Caki2 (cell line): ENCODE results near the gene AEBP2. TPM values are rescaled to one million over a fixed set of nuclear protein-coding genes. Genes with fewer than 3 reads are reported as not detected.
"Not testable (repeated sequence)": the region's sequence is repeated elsewhere in the genome, so short reads cannot be mapped to it uniquely, and the experiment has no call there.

Experiments
- DNase-seq: peaks from one replicate; pipeline ENCODE4 v3.0.0-alpha.2; 2015; ENCODE audit warnings: low read depth
- in situ Hi-C: cut with HindIII; loops from 2 replicates; pipeline ENCODE4 v1.10.0; 2016; ENCODE audit warnings: low sequenced_read_pairs, low pct_unique_long_range_greater_than_20kb, mixed read lengths
- total RNA-seq: library from RNA; depleted of rRNA; stranded (reverse); fragments of >200 nt; shearing (Covaris generic); gene quantifications from 2 replicates; pipeline ENCODE4 v1.2.3, GENCODE V29; 2014; ENCODE audit warnings: low replicate concordance

Gene AEBP2
- total RNA-seq, 1 experiment from 2014 or later = 10.0 TPM

DNA sequence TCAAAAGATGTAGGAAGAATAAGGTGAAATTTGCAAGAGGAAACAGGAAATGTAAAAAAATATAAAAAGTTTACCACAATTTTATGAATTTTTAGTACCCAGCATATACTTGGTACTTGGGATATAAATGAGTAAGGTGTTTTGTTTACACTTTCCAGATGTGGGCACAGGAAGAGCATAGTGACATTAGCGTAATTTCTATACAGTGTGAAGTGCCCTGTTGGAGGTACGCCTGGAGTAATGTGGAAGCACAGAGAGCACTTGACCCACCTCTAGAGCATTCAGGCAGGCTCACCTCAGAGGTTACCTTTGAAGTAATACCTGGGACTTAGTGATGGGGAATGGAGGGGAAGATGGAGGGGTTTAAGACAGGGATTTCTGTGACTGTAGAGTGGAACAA, 89.5 kb downstream of the AEBP2 start:
- in situ Hi-C loops = no loop called here
- DNase-seq = no peak

DNA sequence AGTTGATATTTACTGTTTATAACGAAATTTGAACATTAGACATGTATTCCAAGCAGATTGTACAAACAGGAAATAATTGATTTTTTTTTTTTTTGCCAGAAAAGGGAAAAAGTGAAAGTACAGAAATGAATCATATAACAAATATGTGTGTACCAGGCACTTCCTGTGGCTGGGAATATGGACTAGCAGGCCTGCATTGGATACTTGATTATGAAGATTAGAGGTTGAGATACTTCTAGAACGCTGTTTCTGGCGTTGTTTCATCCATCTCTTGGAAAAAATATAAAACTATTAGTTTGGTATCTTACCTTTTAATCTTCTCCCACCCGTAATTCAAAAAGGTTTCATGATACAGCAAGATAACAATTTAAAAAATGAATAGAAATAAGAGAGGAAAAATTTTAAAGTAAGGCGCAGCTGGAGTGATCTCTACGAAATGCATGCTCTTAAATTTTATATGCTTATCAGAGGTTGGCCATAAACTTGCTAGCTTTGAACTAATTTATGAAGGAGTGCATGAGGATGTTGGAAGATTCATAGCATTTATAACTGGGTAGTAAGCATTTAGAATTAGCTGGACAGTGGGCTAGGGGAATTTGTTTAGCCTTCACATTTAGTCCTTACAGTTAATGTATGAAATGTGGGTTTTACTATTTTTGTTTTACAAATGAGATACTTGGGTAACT, 90.8 kb downstream of the AEBP2 start:
- DNase-seq = no peak
- in situ Hi-C loops = no loop called here

DNA sequence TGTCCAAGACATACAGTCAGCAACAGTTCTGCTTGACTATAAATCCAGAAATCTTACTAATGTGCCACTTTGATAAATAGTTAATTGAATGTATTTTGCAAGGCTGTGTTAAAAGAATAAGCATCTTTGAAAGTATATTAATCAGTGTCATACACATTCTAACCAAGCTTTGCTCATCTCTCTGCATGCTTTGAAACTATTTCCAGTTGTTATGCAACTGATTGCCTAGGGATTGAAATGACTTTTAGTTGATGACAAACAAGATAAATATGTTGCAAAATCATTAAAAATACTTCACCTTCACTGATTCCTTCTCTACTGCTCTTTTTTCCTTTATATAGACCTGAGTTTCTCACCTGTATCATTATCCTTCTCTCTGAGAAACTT, 91.3 kb downstream of the AEBP2 start:
- in situ Hi-C loops = no loop called here
- DNase-seq = no peak

- no peak for DNase-seq
- in situ Hi-C loops = no loop called here
Observed at GRCh38 chr12:19533567-19533966, 94.3 kb downstream of the AEBP2 start.

DNA sequence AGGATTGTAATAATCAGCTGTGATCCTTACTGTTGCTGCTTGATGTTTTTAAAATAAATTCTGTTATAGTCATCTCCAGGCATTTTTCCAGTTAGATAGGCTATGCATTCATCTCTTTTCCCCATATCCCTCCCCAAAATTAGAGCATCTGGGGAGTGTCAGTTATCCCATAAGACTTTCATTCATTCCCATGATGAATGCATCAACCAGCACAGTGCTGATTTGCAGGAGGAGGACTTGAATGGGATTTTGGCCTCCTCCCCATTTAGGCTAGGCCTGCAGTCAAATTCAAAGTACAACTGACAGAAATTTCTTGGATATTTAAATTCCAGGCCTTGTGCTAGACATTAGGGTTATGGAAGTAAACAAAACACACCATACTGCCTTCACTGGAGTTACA, 99.8 kb downstream of the AEBP2 start:
- DNase-seq = no peak
- in situ Hi-C loops = no loop called here

DNA sequence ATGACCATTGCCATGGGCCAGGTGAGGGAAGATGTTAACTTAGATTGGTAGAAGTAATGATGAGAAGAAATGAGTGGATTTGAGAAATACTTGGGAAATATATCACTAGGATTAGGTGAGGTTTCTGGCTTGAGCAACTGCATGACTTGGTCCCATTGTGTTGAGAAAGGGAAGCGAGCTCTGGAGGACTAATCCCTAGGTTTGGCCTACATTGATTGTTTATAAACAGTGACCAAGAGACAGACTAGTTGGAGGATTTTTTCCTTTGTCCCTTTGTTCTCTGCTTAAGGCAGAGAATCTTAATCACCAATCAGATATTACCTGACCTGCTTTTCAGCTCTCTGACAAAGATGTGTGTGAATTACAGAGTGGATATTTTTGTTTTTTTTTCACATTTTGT, 100.5 kb downstream of the AEBP2 start:
- in situ Hi-C loops = no loop called here

DNA sequence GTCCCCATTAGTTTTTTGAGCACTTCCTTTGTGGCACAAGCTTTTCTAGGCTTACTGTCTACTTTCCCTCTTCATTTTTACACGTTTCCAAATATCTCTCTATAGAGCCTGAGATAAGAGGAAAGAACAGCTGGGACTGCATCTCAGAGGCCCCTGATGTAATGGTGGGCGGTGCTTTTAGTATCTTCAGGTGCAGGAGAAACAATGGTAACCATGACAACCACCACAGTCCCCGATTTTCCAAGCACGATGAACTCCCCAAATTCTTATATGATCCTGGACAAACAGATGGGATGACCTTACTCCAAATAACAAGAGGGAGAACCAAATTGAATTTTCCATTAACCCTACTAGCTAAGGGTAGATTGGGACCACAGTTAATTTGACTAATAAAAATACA, 103.3 kb downstream of the AEBP2 start:
- in situ Hi-C loops = no loop called here
- DNase-seq = no peak

More for the DNA sequence above, 100.5 kb downstream of the AEBP2 start:
- no peak for DNase-seq

GRCh38 chr12:19544353-19544752, 105.1 kb downstream of the AEBP2 start:
- no peak for DNase-seq
- in situ Hi-C loops = no loop called here

GRCh38 chr12:19545301-19545700, 106.0 kb downstream of the AEBP2 start:
- in situ Hi-C loops = no loop called here

GRCh38 chr12:19546027-19546426, 106.7 kb downstream of the AEBP2 start:
- in situ Hi-C loops = no loop called here
- no peak for DNase-seq

More at GRCh38 chr12:19545301-19545700, 106.0 kb downstream of the AEBP2 start:
- DNase-seq = no peak

DNA sequence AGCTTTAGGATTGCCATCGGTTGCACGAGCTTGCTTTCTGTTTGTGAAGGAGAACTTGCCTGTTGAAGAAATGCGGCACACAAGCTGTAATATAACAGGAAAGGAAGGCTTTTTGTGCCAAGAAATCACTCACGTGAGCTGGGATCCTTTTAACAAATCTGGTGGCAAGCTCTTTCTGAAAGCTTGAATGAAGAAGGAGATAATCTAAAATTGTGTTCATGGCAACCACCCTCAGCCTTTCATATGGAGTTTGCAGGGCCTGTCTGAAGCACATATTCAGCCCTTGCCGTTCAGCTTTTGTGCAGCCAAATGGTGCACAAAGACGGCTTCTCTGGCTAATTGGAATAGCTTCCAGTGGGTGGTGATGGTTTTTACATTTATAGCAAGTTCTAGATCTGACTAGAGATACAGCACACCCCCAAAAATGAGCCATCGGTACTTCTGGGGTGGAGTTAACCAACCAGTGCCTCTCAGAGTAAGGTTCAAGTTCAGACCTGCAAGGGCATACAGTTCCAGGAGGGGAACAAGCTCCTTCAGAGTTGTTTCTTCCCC, 107.4 kb downstream of the AEBP2 start:
- in situ Hi-C loops = no loop called here
- no peak for DNase-seq

- in situ Hi-C loops = no loop called here
- DNase-seq = no peak
Observed at GRCh38 chr12:19547271-19547671, 108.0 kb downstream of the AEBP2 start.

DNA sequence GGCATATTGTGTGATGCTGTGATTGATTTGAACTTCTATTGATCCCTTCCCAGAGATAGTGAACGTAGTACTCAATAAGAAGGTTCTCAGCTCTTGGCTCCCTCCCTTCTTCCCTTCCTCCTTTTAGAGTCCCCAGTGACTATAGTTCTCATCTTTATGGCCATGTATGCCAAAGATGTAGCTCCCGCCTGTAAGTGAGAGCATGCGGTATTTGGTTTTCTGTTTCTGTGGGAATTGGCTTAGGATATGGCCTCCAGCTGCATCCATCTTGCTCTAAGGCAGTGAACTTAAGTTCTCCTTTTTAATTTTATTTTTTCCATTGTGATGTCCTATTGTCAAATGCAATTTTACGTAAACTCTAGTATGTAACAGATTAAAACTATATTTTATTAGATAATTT, 109.5 kb downstream of the AEBP2 start:
- in situ Hi-C loops = no loop called here

GRCh38 chr12:19550626-19551025, 111.3 kb downstream of the AEBP2 start:
- DNase-seq = no peak
- in situ Hi-C loops = no loop called here

More for the DNA sequence above, 109.5 kb downstream of the AEBP2 start:
- no peak for DNase-seq

GRCh38 chr12:19552441-19553097, 113.3 kb downstream of the AEBP2 start:
- in situ Hi-C loops, DNase-seq: not testable (repeated sequence)

DNA sequence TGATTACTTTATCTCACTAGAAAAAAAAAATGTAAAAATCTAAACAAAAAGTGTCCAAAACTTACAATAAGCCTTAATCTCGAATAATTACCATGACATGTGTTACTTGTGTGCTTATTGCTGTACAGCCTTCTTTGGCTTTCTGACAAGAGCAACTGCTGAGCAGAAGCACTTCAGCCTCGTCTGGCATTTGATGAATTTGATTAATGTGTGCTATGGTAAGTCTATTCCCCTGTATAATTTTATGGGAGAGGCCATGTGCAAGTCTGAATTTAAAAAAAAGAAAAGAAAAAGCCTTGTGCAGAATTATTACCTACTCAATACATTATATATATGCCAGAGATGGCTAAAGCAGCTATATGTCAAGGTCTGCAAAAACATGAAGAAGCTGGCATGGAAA, 113.9 kb downstream of the AEBP2 start:
- in situ Hi-C loops = no loop called here
- DNase-seq = no peak

- DNase-seq = no peak
- in situ Hi-C loops = no loop called here
Observed at GRCh38 chr12:19561411-19561961, 122.2 kb downstream of the AEBP2 start.
